Smooth muscle cell (in vitro differentiated cells): Measurements from ENCODE around the gene PHLPP1. TPM values are rescaled to one million over a fixed set of nuclear protein-coding genes. Genes with fewer than 3 reads are reported as not detected.

Experiments used
- DNase-seq: peaks from one replicate; lab custom pipeline; 2025; ENCODE audit not compliant: unreplicated experiment; lab: John Stamatoyannopoulos, UW
- H2AFZ ChIP-seq: fragments of 200-600 bp; sonication (generic); 2 replicates; pipeline ENCODE4 v1.6.0; 2016; ENCODE audit warnings: antibody characterized with exemption, low read depth, mild to moderate bottlenecking
- H3F3A ChIP-seq: fragments of 200-600 bp; sonication (generic); 2 replicates; pipeline ENCODE4 v1.6.0; 2017; ENCODE audit warnings: antibody characterized with exemption, low read depth
- H3K27ac ChIP-seq: fragments of 200-600 bp; sonication (generic); 2 replicates; pipeline ENCODE4 v1.5.1; 2016; ENCODE audit warnings: low read depth, mild to moderate bottlenecking
- H3K27me3 ChIP-seq: fragments of 200-600 bp; sonication (generic); 2 replicates; pipeline ENCODE4 v1.6.1; 2016; ENCODE audit warnings: low read depth, mild to moderate bottlenecking
- H3K36me3 ChIP-seq: fragments of 200-600 bp; sonication (generic); 2 replicates; pipeline ENCODE4 v1.5.1; 2016; ENCODE audit warnings: low read depth
- H3K4me1 ChIP-seq: fragments of 200-600 bp; sonication (generic); 2 replicates; pipeline ENCODE4 v1.5.1; 2016; ENCODE audit warnings: low read depth
- H3K4me2 ChIP-seq: fragments of 200-600 bp; sonication (generic); 2 replicates; pipeline ENCODE4 v1.6.0; 2016; ENCODE audit warnings: mild to moderate bottlenecking
- H3K4me3 ChIP-seq: fragments of 200-600 bp; sonication (generic); 2 replicates; pipeline ENCODE4 v1.5.1; 2016; ENCODE audit warnings: mild to moderate bottlenecking
- H3K79me2 ChIP-seq: fragments of 200-600 bp; sonication (generic); 2 replicates; pipeline ENCODE4 v1.6.0; 2016; ENCODE audit warnings: low read depth, mild to moderate bottlenecking
- H3K9ac ChIP-seq: fragments of 200-600 bp; sonication (generic); 2 replicates; pipeline ENCODE4 v1.6.0; 2016; ENCODE audit warnings: low read depth
- H3K9me3 ChIP-seq: fragments of 200-600 bp; sonication (generic); replicated peaks from 2 replicates; pipeline ENCODE4 v1.5.1; 2016; ENCODE audit warnings: low read depth
- H4K20me1 ChIP-seq: fragments of 200-600 bp; sonication (generic); 2 replicates; pipeline ENCODE4 v1.6.0; 2016; ENCODE audit warnings: low read depth
- CTCF ChIP-seq: fragments of 200-600 bp; sonication (generic); IDR thresholded peaks from 2 replicates; pipeline ENCODE4 v1.5.1; 2017; ENCODE audit warnings: borderline replicate concordance, mild to moderate bottlenecking, antibody characterized with exemption; ENCODE audit not compliant: insufficient read depth, poor library complexity, severe bottlenecking
- WGBS: methylation state at CpG from one replicate; pipeline ENCODE4 v1.1.7; 2016; ENCODE audit warnings: low lambda C conversion rate; 5-methylcytosine and 5-hydroxymethylcytosine counted together
- polyA plus RNA-seq: library from polyadenylated mRNA; unstranded; fragments of >200 nt; fragmentation: Nextera tagmentation; extraction: Ambion mirVana; gene quantifications from 2 replicates; pipeline ENCODE4 v1.2.1, GENCODE V29; 2016
- small RNA-seq: library from RNA; depleted of rRNA; stranded (forward); fragments of <200 nt; gene quantifications from one replicate; pipeline ENCODE3, GENCODE V24; 2014
- total RNA-seq: library from RNA; depleted of rRNA; stranded (reverse); fragments of >200 nt; gene quantifications from 2 replicates; pipeline ENCODE4 v1.2.3, GENCODE V29; 2014

PHLPP1 gene
- total and polyA plus RNA-seq, 2 experiments from 2014 or later, result 1.1 to 4.3 TPM

- Histone ChIP-seq H2AFZ (no peak overlapping the region), H3K9ac (no peak overlapping the region), H3K9me3 (no peaks in the 10 kb centered on the region), H3K79me2 (no peaks in the 10 kb centered on the region), H3K27ac (no peak overlapping the region), H3K4me1 (no peaks in the 10 kb centered on the region), H4K20me1 (no peaks in the 10 kb centered on the region), H3K27me3 (peaks cover 12% of the 10 kb centered on the region), H3K4me2 (no peak overlapping the region), H3K4me3 (no peak overlapping the region), H3K36me3 (no peaks in the 10 kb centered on the region), H3F3A (no peaks in the 10 kb centered on the region)
- 53% methylated on average over 26 of the region's 26 CpGs for WGBS
- TF ChIP-seq CTCF, result peak; percentile 49
- DNase-seq, result no peak
Measured at GRCh38 chr18:63022429-63023022, 307.2 kb downstream of the PHLPP1 start.

DNA sequence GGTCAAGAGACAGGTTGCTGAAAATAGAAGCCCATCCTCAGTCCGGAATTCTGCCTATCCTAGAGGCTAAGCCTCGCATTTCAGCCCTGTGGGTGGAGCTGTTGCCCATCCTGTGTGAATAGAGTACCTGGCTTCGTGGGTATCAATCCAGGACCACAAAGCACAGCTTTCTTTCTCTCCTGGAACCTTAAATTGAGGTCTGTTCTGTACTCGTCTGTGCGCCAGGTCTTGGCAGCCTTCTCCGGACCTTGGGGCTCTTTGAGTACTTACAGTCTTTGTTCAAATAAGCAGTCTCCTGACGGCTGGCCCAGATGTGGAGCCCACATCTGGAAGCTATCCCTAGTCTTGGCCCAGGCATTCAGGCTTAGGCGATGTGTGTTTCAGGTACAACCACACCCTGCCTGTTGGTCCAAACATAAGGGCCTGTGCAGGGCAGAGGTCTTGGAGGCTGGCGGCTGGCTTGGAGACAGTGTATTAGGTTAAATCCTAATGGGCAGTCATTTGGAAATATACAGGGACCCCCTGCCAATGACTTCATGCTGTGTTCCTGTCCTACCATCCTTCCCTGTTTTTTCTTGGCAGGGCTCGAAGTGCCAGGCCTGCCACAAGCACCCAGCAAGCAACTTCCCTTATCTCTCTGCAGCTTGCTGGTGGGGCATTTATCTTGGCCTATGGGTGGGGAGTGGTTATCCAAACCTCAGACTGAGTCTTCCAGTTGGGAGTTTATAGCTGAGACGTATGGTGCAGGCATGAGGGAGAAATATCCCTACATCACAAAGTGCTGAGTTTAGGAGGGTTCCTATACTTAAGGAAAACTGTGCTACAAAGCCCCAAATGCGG is 310.1 kb downstream of the PHLPP1 start:
- no peak for DNase-seq
- 65% methylated on average over 12 of the region's 12 CpGs for WGBS

GRCh38 chr18:63028380-63028779 is 313.0 kb downstream of the PHLPP1 start:
- H3K27me3 ChIP-seq, result no peaks in the 10 kb centered on the region
- no peak for TF ChIP-seq CTCF
- no peaks in the 10 kb centered on the region for H3F3A ChIP-seq
- no peaks in the 10 kb centered on the region for H4K20me1 ChIP-seq
- no peak overlapping the region for H3K4me2 ChIP-seq
- no peaks in the 10 kb centered on the region for H3K9me3 ChIP-seq
- H3K4me1 ChIP-seq, result no peaks in the 10 kb centered on the region
- no peak overlapping the region for H3K27ac ChIP-seq
- WGBS, result 86% methylated on average over 2 of the region's 2 CpGs
- no peaks in the 10 kb centered on the region for H3K36me3 ChIP-seq
- no peak overlapping the region for H2AFZ ChIP-seq
- H3K79me2 ChIP-seq, result no peaks in the 10 kb centered on the region
- no peak overlapping the region for H3K4me3 ChIP-seq
- no peak overlapping the region for H3K9ac ChIP-seq
- DNase-seq, result no peak

More for the DNA sequence above, 310.1 kb downstream of the PHLPP1 start:
- no peak overlapping the region for H3K4me2 ChIP-seq
- H3K27me3 ChIP-seq, result peaks cover 9% of the 10 kb centered on the region
- no peaks in the 10 kb centered on the region for H4K20me1 ChIP-seq
- H3K4me3 ChIP-seq, result no peak overlapping the region
- H3K27ac ChIP-seq, result no peak overlapping the region
- no peak overlapping the region for H3K9ac ChIP-seq
- H3K4me1 ChIP-seq, result no peaks in the 10 kb centered on the region
- no peaks in the 10 kb centered on the region for H3K36me3 ChIP-seq
- peak; percentile 19 for TF ChIP-seq CTCF
- H3F3A ChIP-seq, result no peaks in the 10 kb centered on the region
- no peaks in the 10 kb centered on the region for H3K9me3 ChIP-seq
- no peaks in the 10 kb centered on the region for H3K79me2 ChIP-seq
- no peak overlapping the region for H2AFZ ChIP-seq

Small RNAs within 50 kb of the gene (small RNA-seq; reads per million reads assigned to genes)
- gene RNU6-142P, result not detected

Other genes with a start within 250 kb of the PHLPP1 start
- 4.9 and 8.1 TPM in 2 replicates for gene ZCCHC2, start 192.5 kb upstream of the PHLPP1 start, total RNA-seq
- 0.74 and 1.9 TPM in 2 replicates for gene ZCCHC2, start 192.5 kb upstream of the PHLPP1 start, polyA plus RNA-seq